ENCODE results near the gene KLHL30. TPM values are rescaled to one million over a fixed set of nuclear protein-coding genes. Genes with fewer than 3 reads are reported as not detected.

The KLHL30 gene
- total RNA-seq, 1 experiment from 2014 or later, result 0.61 TPM

DNA sequence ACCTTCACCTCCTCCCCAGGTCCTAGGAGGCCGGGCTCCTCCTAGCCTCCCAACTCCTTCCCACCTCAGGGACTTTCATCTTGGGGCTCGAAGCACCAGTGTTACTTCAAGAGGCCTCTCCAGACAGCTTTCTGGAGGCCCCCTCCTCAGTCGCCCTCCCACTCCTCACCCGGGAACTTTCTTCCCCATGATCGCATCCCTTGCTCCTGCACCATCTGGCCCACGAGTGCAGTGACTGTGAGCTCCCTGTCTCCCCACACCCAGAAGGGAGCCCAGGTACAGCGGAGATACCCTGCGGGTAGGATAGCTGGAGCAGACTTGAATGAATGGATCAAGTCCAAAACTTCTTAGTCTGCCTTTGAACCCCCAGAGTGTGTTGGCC lies 26.4 kb downstream of the KLHL30 start:
- Histone ChIP-seq H3K4me3 (replicated peaks in 1 of 2; ENCODE audit: low read depth in 1 of 2, low read length in 2 of 2) (no peak overlapping the region), H3K9ac (ENCODE audit: low read length) (no peak overlapping the region), H3K4me2 (ENCODE audit: low read length) (no peak overlapping the region), H3K9me2 (ENCODE audit: insufficient read depth) (no peaks in the 10 kb centered on the region), H3K27ac (ENCODE audit: low read depth, low read length) (no peak overlapping the region), H2AFZ (ENCODE audit: low read depth, low read length, poor library complexity, severe bottlenecking) (no peak overlapping the region), H4K20me1 (ENCODE audit: insufficient read depth) (no peaks in the 10 kb centered on the region), H3K9me3 (ENCODE audit: control insufficient read depth in 1 of 2, insufficient read depth in 1 of 2, low read depth in 1 of 2, low read length in 2 of 2) (no peaks in the 10 kb centered on the region), H3K36me3 (ENCODE audit: control insufficient read depth in 1 of 2, insufficient read depth in 2 of 2, low read length in 2 of 2) (no peaks in the 10 kb centered on the region; a peak in 1 of 4 replicates), H3K4me1 (ENCODE audit: control insufficient read depth in 1 of 2, insufficient read depth in 2 of 2, low read length in 2 of 2) (peaks cover 2 to 4% of the 10 kb centered on the region in 2 experiments; a peak in 3 of 4 replicates), H3K79me2 (ENCODE audit: insufficient read depth, low read length) (no peaks in the 10 kb centered on the region), H3K27me3 (ENCODE audit: insufficient read depth, low read length) (no peaks in the 10 kb centered on the region)
- TF ChIP-seq POLR2A (IDR thresholded peaks at IDR 0.05; ENCODE audit: borderline replicate concordance, extremely low read depth, insufficient read depth, insufficient read length) (no peak), EZH2 (IDR thresholded peaks at IDR 0.05) (no peak), EGR1 (IDR thresholded peaks at IDR 0.05; ENCODE audit: low read depth) (no peak), ELF1 (IDR thresholded peaks at IDR 0.05; ENCODE audit: borderline replicate concordance, low read depth) (no peak), ZFX (IDR thresholded peaks at IDR 0.05) (no peak), SIN3A (IDR thresholded peaks at IDR 0.05; ENCODE audit: low read depth) (no peak), FOSL1 (IDR thresholded peaks at IDR 0.05; ENCODE audit: low read depth) (no peak), RAD21 (IDR thresholded peaks at IDR 0.05; ENCODE audit: low read depth) (no peak)
- TF ChIP-seq, protein P1, sequence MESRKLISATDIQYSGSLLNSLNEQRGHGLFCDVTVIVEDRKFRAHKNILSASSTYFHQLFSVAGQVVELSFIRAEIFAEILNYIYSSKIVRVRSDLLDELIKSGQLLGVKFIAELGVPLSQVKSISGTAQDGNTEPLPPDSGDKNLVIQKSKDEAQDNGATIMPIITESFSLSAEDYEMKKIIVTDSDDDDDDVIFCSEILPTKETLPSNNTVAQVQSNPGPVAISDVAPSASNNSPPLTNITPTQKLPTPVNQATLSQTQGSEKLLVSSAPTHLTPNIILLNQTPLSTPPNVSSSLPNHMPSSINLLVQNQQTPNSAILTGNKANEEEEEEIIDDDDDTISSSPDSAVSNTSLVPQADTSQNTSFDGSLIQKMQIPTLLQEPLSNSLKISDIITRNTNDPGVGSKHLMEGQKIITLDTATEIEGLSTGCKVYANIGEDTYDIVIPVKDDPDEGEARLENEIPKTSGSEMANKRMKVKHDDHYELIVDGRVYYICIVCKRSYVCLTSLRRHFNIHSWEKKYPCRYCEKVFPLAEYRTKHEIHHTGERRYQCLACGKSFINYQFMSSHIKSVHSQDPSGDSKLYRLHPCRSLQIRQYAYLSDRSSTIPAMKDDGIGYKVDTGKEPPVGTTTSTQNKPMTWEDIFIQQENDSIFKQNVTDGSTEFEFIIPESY (IDR thresholded peaks at IDR 0.05; ENCODE audit: extremely low read depth, insufficient replicate concordance, low read length), result no peak
- TF ChIP-seq, protein P2, sequence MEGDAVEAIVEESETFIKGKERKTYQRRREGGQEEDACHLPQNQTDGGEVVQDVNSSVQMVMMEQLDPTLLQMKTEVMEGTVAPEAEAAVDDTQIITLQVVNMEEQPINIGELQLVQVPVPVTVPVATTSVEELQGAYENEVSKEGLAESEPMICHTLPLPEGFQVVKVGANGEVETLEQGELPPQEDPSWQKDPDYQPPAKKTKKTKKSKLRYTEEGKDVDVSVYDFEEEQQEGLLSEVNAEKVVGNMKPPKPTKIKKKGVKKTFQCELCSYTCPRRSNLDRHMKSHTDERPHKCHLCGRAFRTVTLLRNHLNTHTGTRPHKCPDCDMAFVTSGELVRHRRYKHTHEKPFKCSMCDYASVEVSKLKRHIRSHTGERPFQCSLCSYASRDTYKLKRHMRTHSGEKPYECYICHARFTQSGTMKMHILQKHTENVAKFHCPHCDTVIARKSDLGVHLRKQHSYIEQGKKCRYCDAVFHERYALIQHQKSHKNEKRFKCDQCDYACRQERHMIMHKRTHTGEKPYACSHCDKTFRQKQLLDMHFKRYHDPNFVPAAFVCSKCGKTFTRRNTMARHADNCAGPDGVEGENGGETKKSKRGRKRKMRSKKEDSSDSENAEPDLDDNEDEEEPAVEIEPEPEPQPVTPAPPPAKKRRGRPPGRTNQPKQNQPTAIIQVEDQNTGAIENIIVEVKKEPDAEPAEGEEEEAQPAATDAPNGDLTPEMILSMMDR (IDR thresholded peaks at IDR 0.05 in 2 of 3, conservative IDR thresholded peaks at IDR 0.05 in 1 of 3; ENCODE audit: borderline replicate concordance in 1 of 3, insufficient read depth in 1 of 3, low read depth in 2 of 3, low read length in 2 of 3), result no peak
- TF ChIP-seq, protein P3, sequence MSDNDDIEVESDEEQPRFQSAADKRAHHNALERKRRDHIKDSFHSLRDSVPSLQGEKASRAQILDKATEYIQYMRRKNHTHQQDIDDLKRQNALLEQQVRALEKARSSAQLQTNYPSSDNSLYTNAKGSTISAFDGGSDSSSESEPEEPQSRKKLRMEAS (IDR thresholded peaks at IDR 0.05), result no peak
- ATAC-seq, result no peak
- intact Hi-C loops (cut with micrococcal nuclease), result no loop called here
- BruUV-seq (replicated peaks), result no TSS peak
- DNase-seq (ENCODE audit: low read depth, low spot score), result no peak
- CTCF ChIA-PET, result no interaction called here
- RAD21 ChIA-PET (ENCODE audit: low non-redundant PET in 1 of 2, low total read pairs in 2 of 2, uncharacterized antibody in 2 of 2, unreplicated experiment in 2 of 2), result no interaction called here
- POLR2A ChIA-PET, result no interaction called here
